HG03060 (cell line): Measurements from ENCODE around the gene CFAP119.

ENCODE experiments used
- ATAC-seq: cut with Tn5 transposase; IDR thresholded peaks from one replicate; pipeline ENCODE4 v1.9.1; 2021; ENCODE audit warnings: low read depth, moderate number of reproducible peaks; ENCODE audit not compliant: unreplicated experiment

Gene CFAP119

GRCh38 chr16:30741461-30741914 lies 20.4 kb downstream of the CFAP119 start:
- no peak for ATAC-seq

GRCh38 chr16:30740364-30741251 lies 21.3 kb downstream of the CFAP119 start:
- no peak for ATAC-seq

- no peak for ATAC-seq
Measured at GRCh38 chr16:30738984-30739951, 22.6 kb downstream of the CFAP119 start.

- ATAC-seq: no peak
Measured at GRCh38 chr16:30737794-30738648, 23.8 kb downstream of the CFAP119 start.

- no peak for ATAC-seq
Measured at GRCh38 chr16:30736995-30737793, 24.7 kb downstream of the CFAP119 start.

- ATAC-seq: no peak
Measured at GRCh38 chr16:30731411-30731810, 30.5 kb downstream of the CFAP119 start.

- no peak for ATAC-seq
Measured at GRCh38 chr16:30728899-30729672, 32.8 kb downstream of the CFAP119 start.

- ATAC-seq: no peak
Measured at GRCh38 chr16:30728321-30728720, 33.5 kb downstream of the CFAP119 start.

GRCh38 chr16:30725418-30725792 lies 36.5 kb downstream of the CFAP119 start:
- ATAC-seq: no peak

- ATAC-seq: no peak
Measured at GRCh38 chr16:30724641-30725417, 37.0 kb downstream of the CFAP119 start.

- ATAC-seq: no peak
Measured at GRCh38 chr16:30723725-30724355, 38.0 kb downstream of the CFAP119 start.

GRCh38 chr16:30722916-30723315 lies 38.9 kb downstream of the CFAP119 start:
- ATAC-seq: no peak

- ATAC-seq: no peak
Measured at GRCh38 chr16:30722443-30722842, 39.4 kb downstream of the CFAP119 start.

- ATAC-seq: no peak
Measured at GRCh38 chr16:30721606-30722005, 40.3 kb downstream of the CFAP119 start.

GRCh38 chr16:30721167-30721566 lies 40.7 kb downstream of the CFAP119 start:
- no peak for ATAC-seq

GRCh38 chr16:30720694-30721093 lies 41.2 kb downstream of the CFAP119 start:
- ATAC-seq: no peak

GRCh38 chr16:30720086-30720485 lies 41.8 kb downstream of the CFAP119 start:
- ATAC-seq: no peak
